Measurements from ENCODE around the gene NANS. TPM values are rescaled to one million over a fixed set of nuclear protein-coding genes. Genes with fewer than 3 reads are reported as not detected.

The NANS gene
- total and polyA plus RNA-seq, 10 of the 15 experiments (the other 5 are each of a cell fraction or from before 2014, with no cell fraction given): 21.0 to 126 (median 52.3) TPM

DNA sequence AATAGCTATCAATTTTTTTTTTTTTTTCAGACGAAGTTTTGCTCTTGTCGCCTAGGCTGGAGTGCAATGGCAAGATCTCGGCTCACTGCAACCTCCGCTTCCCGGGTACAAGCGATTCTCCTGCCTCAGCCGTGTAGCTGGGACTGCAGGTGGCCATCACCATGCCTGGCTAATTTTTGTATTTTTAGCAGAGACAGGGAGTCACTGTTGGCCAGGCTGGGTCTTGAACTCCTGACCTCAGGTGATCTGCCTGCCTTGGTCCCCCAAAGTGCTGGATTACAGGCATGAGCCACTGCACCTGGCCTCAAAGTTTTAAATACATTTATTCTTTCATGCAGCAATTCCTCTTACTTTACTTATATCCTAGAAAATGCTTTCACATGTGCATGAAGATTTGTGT lies 44.9 kb downstream of the NANS start:
- no peak for ATAC-seq
- DNase-seq (ENCODE audit: low read depth, low spot score): no peak
- H3K9ac ChIP-seq (ENCODE audit: control insufficient read depth, insufficient read depth, low read length): 0 out of 2 replicates have a peak overlapping the region, but pooled peaks have one; percentile 40
- peaks cover 86% of the 10 kb centered on the region for H3K4me1 ChIP-seq (ENCODE audit: control insufficient read depth, insufficient read depth, low read length)
- RAD21 ChIA-PET (ENCODE audit: unreplicated experiment): interaction anchor here (0.9 to 3.2 kb wide), 12 partner anchors 11 to 163 kb away, joined by 3 to 34 read pairs (median 4); partner anchors contain the start of gene TRIM14
- peaks cover 45% of the 10 kb centered on the region for H3K79me2 ChIP-seq (ENCODE audit: control insufficient read depth, insufficient read depth, low read length)
- H4K20me1 ChIP-seq (ENCODE audit: control insufficient read depth, insufficient read depth): no peaks in the 10 kb centered on the region
- WGBS (ENCODE audit: insufficient coverage, insufficient replicate concordance, low lambda C conversion rate, missing lambda C conversion rate): 1% methylated on average over 7 of the region's 7 CpGs
- no peak for FAIRE-seq
- peaks cover 5 to 15% of the 10 kb centered on the region in 2 experiments for H3K36me3 ChIP-seq (ENCODE audit: control insufficient read depth in 2 of 2, insufficient read depth in 2 of 2, low read length in 1 of 2)
- BruUV-seq (replicated peaks): no TSS peak
- no peaks in the 10 kb centered on the region; the same call in 2 of the 3 replicates for H3K9me3 ChIP-seq (replicated peaks; ENCODE audit: control insufficient read depth, insufficient read depth, low read length)
- CTCF ChIA-PET: interaction anchor here (0.5 to 2.4 kb wide), 13 partner anchors 10 to 702 kb away, joined by 3 to 10 read pairs (median 3); partner anchors contain the start of genes CORO2A and TRIM14
- peak overlapping the region; percentile 27; the same call in 1 of the 2 replicates for H3K4me3 ChIP-seq
- intact Hi-C loops (cut with micrococcal nuclease; ENCODE audit: unreplicated experiment) (loop anchor here (5.0 kb wide), 1 partner anchor 64 kb away; no protein-coding TSS in a partner anchor), in situ Hi-C loops (cut with MboI) (no loop called here)
- peak overlapping the region; percentile 75 for H3K27ac ChIP-seq (ENCODE audit: control insufficient read depth, insufficient read depth)
- SMC1A ChIA-PET (ENCODE audit: uncharacterized antibody, unreplicated experiment): interaction anchor here (0.7 to 6.3 kb wide), 18 partner anchors 8 to 161 kb away, joined by 3 to 72 read pairs (median 4); partner anchors contain the start of gene TRIM14
- POLR2A ChIA-PET: interaction anchor here (0.6 to 1.6 kb wide), 11 partner anchors 8 to 1816 kb away, joined by 3 to 12 read pairs (median 6); partner anchors contain the start of genes ANP32B and NANS
- peak overlapping the region; percentile 68 for H3K4me2 ChIP-seq (ENCODE audit: control insufficient read depth, insufficient read depth)
- H3K27me3 ChIP-seq (replicated peaks in 1 of 2; ENCODE audit: control insufficient read depth in 2 of 2, insufficient read depth in 2 of 2, low read length in 1 of 2): no peaks in the 10 kb centered on the region
- 0 out of 2 replicates have a peak, but pooled peaks have one; percentile 2 for TF ChIP-seq IKZF1 (conservative IDR thresholded peaks at IDR 0.05)
- no peak for TF ChIP-seq CTCF (IDR thresholded peaks at IDR 0.05 in 2 of 3, conservative IDR thresholded peaks at IDR 0.05 in 1 of 3; ENCODE audit: control insufficient read depth in 2 of 3, extremely low read depth in 1 of 3, insufficient read depth in 1 of 3, low read depth in 3 of 3, low read length in 3 of 3)
- no peak overlapping the region for H2AFZ ChIP-seq (ENCODE audit: control insufficient read depth, low read depth, low read length)

Measured in GM12878 (cell line).